Natural killer cell (primary cell): ENCODE measurements around the gene FHIT. TPM values are rescaled to one million over a fixed set of nuclear protein-coding genes. Genes with fewer than 3 reads are reported as not detected.

Experiments used
- ATAC-seq, 3 donors: fragments of 150-1000 bp in 2 of 3; fragments of 200-7000 bp in 1 of 3; cut with Tn5 transposase; 1 replicate in 1 of 3; 2 replicates in 2 of 3; pipeline ENCODE4 v1.10.0; 2021; ENCODE audit warnings: mild to moderate bottlenecking in 2 of 3, moderate library complexity in 2 of 3
- DNase-seq, 2 donors: peaks; one replicate each; pipeline versions ENCODE4 v3.0.0 to v3.0.0-alpha.2; 2013 to 2021; ENCODE audit warnings: mixed read lengths in 1 of 2
- H3K27ac ChIP-seq: one replicate; pipeline ENCODE4 v1.5.1; 2013; ENCODE audit warnings: mild to moderate bottlenecking, low read length
- H3K27me3 ChIP-seq: one replicate; pipeline ENCODE4 v1.6.1; 2013; ENCODE audit warnings: low read length; ENCODE audit not compliant: control insufficient read depth, insufficient read depth
- H3K36me3 ChIP-seq: one replicate; pipeline ENCODE4 v1.6.1; 2013; ENCODE audit warnings: low read length; ENCODE audit not compliant: control insufficient read depth, insufficient read depth
- H3K4me1 ChIP-seq: one replicate; pipeline ENCODE4 v1.6.1; 2013; ENCODE audit warnings: low read length; ENCODE audit not compliant: control insufficient read depth, insufficient read depth
- H3K4me3 ChIP-seq: one replicate; pipeline ENCODE4 v1.5.1; 2013; ENCODE audit warnings: low read length
- H3K9me3 ChIP-seq: one replicate; pipeline ENCODE4 v1.6.1; 2013; ENCODE audit warnings: low read length; ENCODE audit not compliant: control insufficient read depth, insufficient read depth
- H3K27ac Mint-ChIP-seq, 2 donors: one replicate each; pipeline ENCODE4 v1.8.0; 2022; ENCODE audit warnings: mild to moderate bottlenecking in 2 of 2, mixed read lengths in 2 of 2, moderate library complexity in 1 of 2
- H3K27me3 Mint-ChIP-seq, 2 donors: one replicate each; pipeline ENCODE4 v1.8.0; 2022; ENCODE audit warnings: low read depth in 2 of 2, mixed read lengths in 2 of 2
- H3K36me3 Mint-ChIP-seq: one replicate; pipeline ENCODE4 v1.8.0; 2022; ENCODE audit warnings: mixed read lengths
- H3K4me1 Mint-ChIP-seq, 2 donors: one replicate each; pipeline ENCODE4 v1.8.0; 2022; ENCODE audit warnings: mixed read lengths in 2 of 2
- H3K4me3 Mint-ChIP-seq: one replicate; pipeline ENCODE4 v1.8.0; 2022; ENCODE audit warnings: mild to moderate bottlenecking, moderate library complexity, mixed read lengths
- H3K9me3 Mint-ChIP-seq, 2 donors: one replicate each; pipeline ENCODE4 v1.8.0; 2022; ENCODE audit warnings: mixed read lengths in 2 of 2
- CTCF ChIP-seq: fragments of 200-600 bp; IDR thresholded peaks from one replicate; pipeline ENCODE4 v1.8.0; 2022; ENCODE audit warnings: antibody characterized with exemption
- WGBS: methylation state at CpG from one replicate; pipeline ENCODE4 v1.1.7; 2013; ENCODE audit warnings: missing lambda C conversion rate; ENCODE audit not compliant: insufficient coverage; 5-methylcytosine and 5-hydroxymethylcytosine counted together
- intact Hi-C: fragments of 100-400 bp; cut with micrococcal nuclease; formaldehyde crosslinking; loops from one replicate; pipeline ENCODE4 v1.14.2; 2022
- total RNA-seq, 4 donors: library from RNA; stranded (reverse); fragments of 120-200 nt in 1 of 4; gene quantifications; one replicate each; pipeline versions ENCODE4 v1.2.3 to v1.2.4, GENCODE V29; 2013 to 2022

The FHIT gene
- total RNA-seq, 3 donors from 2014 or later (not counting 1 experiment from before 2014, with no cell fraction given) = 2.7 to 6.1 (median 3.3) TPM

GRCh38 chr3:60919296-60919695 is 332.0 kb downstream of the FHIT start:
- no peaks in the 10 kb centered on the region for H3K9me3 ChIP-seq
- H3K4me3 Mint-ChIP-seq = no peak overlapping the region
- no peaks in the 10 kb centered on the region for H3K27me3 ChIP-seq
- H3K27me3 Mint-ChIP-seq = no peaks in the 10 kb centered on the region
- H3K27ac Mint-ChIP-seq = no peak overlapping the region
- no peak for TF ChIP-seq CTCF
- no peak overlapping the region for H3K4me3 ChIP-seq
- no peak for ATAC-seq
- no peak for DNase-seq
- no peaks in the 10 kb centered on the region for H3K4me1 Mint-ChIP-seq
- H3K27ac ChIP-seq = no peak overlapping the region
- intact Hi-C loops = no loop called here
- peaks cover 6% of the 10 kb centered on the region in 2 donors for H3K9me3 Mint-ChIP-seq
- 100% methylated on average over 1 of the region's 2 CpGs for WGBS
- no peaks in the 10 kb centered on the region for H3K36me3 ChIP-seq
- H3K36me3 Mint-ChIP-seq = no peaks in the 10 kb centered on the region
- H3K4me1 ChIP-seq = no peaks in the 10 kb centered on the region

- Histone ChIP-seq H3K4me1 (no peaks in the 10 kb centered on the region), H3K36me3 (no peaks in the 10 kb centered on the region), H3K27me3 (no peaks in the 10 kb centered on the region), H3K27ac (no peak overlapping the region), H3K4me3 (no peak overlapping the region), H3K9me3 (no peaks in the 10 kb centered on the region)
- no peak for DNase-seq
- no peaks in the 10 kb centered on the region for H3K4me1 Mint-ChIP-seq
- no peak overlapping the region for H3K27ac Mint-ChIP-seq
- peaks cover 3 to 4% of the 10 kb centered on the region in 2 donors for H3K9me3 Mint-ChIP-seq
- H3K36me3 Mint-ChIP-seq = no peaks in the 10 kb centered on the region
- WGBS = 50% methylated on average over 1 of the region's 1 CpG
- no peak for TF ChIP-seq CTCF
- intact Hi-C loops = no loop called here
- no peak overlapping the region for H3K4me3 Mint-ChIP-seq
- no peak for ATAC-seq
- H3K27me3 Mint-ChIP-seq = no peaks in the 10 kb centered on the region
Observed at GRCh38 chr3:60917141-60917540, 334.1 kb downstream of the FHIT start.

GRCh38 chr3:60916546-60916945 is 334.7 kb downstream of the FHIT start:
- intact Hi-C loops = no loop called here
- WGBS = 96% methylated on average over 2 of the region's 4 CpGs
- Mint-ChIP-seq H3K27me3 (no peaks in the 10 kb centered on the region), H3K9me3 (peaks cover 4% of the 10 kb centered on the region in 2 donors), H3K4me3 (no peak overlapping the region), H3K4me1 (no peaks in the 10 kb centered on the region), H3K36me3 (no peaks in the 10 kb centered on the region), H3K27ac (no peak overlapping the region)
- DNase-seq (no peak), ATAC-seq (no peak)
- no peak overlapping the region for H3K27ac ChIP-seq
- H3K9me3 ChIP-seq = no peaks in the 10 kb centered on the region
- no peaks in the 10 kb centered on the region for H3K27me3 ChIP-seq
- no peaks in the 10 kb centered on the region for H3K4me1 ChIP-seq
- no peak for TF ChIP-seq CTCF
- H3K4me3 ChIP-seq = no peak overlapping the region
- no peaks in the 10 kb centered on the region for H3K36me3 ChIP-seq

GRCh38 chr3:60913474-60913873 is 337.8 kb downstream of the FHIT start:
- H3K27ac ChIP-seq = no peak overlapping the region
- H3K4me1 ChIP-seq = no peaks in the 10 kb centered on the region
- no peaks in the 10 kb centered on the region for H3K4me1 Mint-ChIP-seq
- no peaks in the 10 kb centered on the region for H3K36me3 ChIP-seq
- no peak for DNase-seq
- H3K9me3 ChIP-seq = no peaks in the 10 kb centered on the region
- H3K9me3 Mint-ChIP-seq = peaks cover 5 to 9% of the 10 kb centered on the region in 2 donors
- H3K36me3 Mint-ChIP-seq = no peaks in the 10 kb centered on the region
- H3K27ac Mint-ChIP-seq = no peak overlapping the region
- intact Hi-C loops = no loop called here
- H3K27me3 ChIP-seq = no peaks in the 10 kb centered on the region
- TF ChIP-seq CTCF = no peak
- ATAC-seq = no peak
- no peak overlapping the region for H3K4me3 ChIP-seq
- H3K27me3 Mint-ChIP-seq = no peaks in the 10 kb centered on the region
- 100% methylated on average over 1 of the region's 1 CpG for WGBS
- H3K4me3 Mint-ChIP-seq = no peak overlapping the region
